IPS-18c (cell line): ENCODE measurements around the gene MBOAT2.
"Not testable (repeated sequence)": the region's sequence is repeated elsewhere in the genome, so short reads cannot be mapped to it uniquely, and the experiment has no call there.

Source experiments
- H3K4me3 ChIP-seq: 2 replicates; pipeline ENCODE4 v1.7.0; 2013; ENCODE audit warnings: low read depth, mild to moderate bottlenecking, low read length, moderate library complexity; ENCODE audit not compliant: insufficient read depth
- H3K9me3 ChIP-seq: one replicate; pipeline ENCODE4 v1.6.1; 2013; ENCODE audit warnings: mild to moderate bottlenecking, low read length, moderate library complexity; ENCODE audit not compliant: control insufficient read depth, insufficient read depth

The MBOAT2 gene

GRCh38 chr2:8935982-8936381 is 67.5 kb downstream of the MBOAT2 start:
- peaks cover 3% of the 10 kb centered on the region for H3K9me3 ChIP-seq
- no peak overlapping the region for H3K4me3 ChIP-seq

GRCh38 chr2:8934338-8934737 is 69.1 kb downstream of the MBOAT2 start:
- no peak overlapping the region for H3K4me3 ChIP-seq

GRCh38 chr2:8932702-8933101 is 70.8 kb downstream of the MBOAT2 start:
- no peak overlapping the region for H3K4me3 ChIP-seq
- peaks cover 3% of the 10 kb centered on the region for H3K9me3 ChIP-seq

More at GRCh38 chr2:8934338-8934737, 69.1 kb downstream of the MBOAT2 start:
- H3K9me3 ChIP-seq: peaks cover 3% of the 10 kb centered on the region

GRCh38 chr2:8930185-8930584 is 73.3 kb downstream of the MBOAT2 start:
- H3K4me3 ChIP-seq, H3K9me3 ChIP-seq: not testable (repeated sequence)

- H3K9me3 ChIP-seq: no peaks in the 10 kb centered on the region
- H3K4me3 ChIP-seq: no peak overlapping the region
These were observed 74.4 kb downstream of the MBOAT2 start for GRCh38 chr2:8929128-8929527.

- no peak overlapping the region for H3K4me3 ChIP-seq
These were observed 75.7 kb downstream of the MBOAT2 start for GRCh38 chr2:8927510-8928455.

GRCh38 chr2:8926356-8926755 is 77.1 kb downstream of the MBOAT2 start:
- Histone ChIP-seq H3K4me3 (no peak overlapping the region), H3K9me3 (no peaks in the 10 kb centered on the region)

More at GRCh38 chr2:8927510-8928455, 75.7 kb downstream of the MBOAT2 start:
- H3K9me3 ChIP-seq: no peaks in the 10 kb centered on the region

GRCh38 chr2:8925411-8925810 is 78.1 kb downstream of the MBOAT2 start:
- H3K4me3 ChIP-seq: no peak overlapping the region

GRCh38 chr2:8923183-8923582 is 80.3 kb downstream of the MBOAT2 start:
- H3K9me3 ChIP-seq: no peaks in the 10 kb centered on the region
- no peak overlapping the region for H3K4me3 ChIP-seq

More at GRCh38 chr2:8925411-8925810, 78.1 kb downstream of the MBOAT2 start:
- no peaks in the 10 kb centered on the region for H3K9me3 ChIP-seq

- Histone ChIP-seq H3K4me3 (no peak overlapping the region), H3K9me3 (no peaks in the 10 kb centered on the region)
These were observed 81.1 kb downstream of the MBOAT2 start for GRCh38 chr2:8922431-8922830.

- Histone ChIP-seq H3K9me3 (no peaks in the 10 kb centered on the region), H3K4me3 (no peak overlapping the region)
These were observed 85.1 kb downstream of the MBOAT2 start for GRCh38 chr2:8918412-8918811.

- Histone ChIP-seq H3K9me3 (peaks cover 4% of the 10 kb centered on the region), H3K4me3 (no peak overlapping the region)
These were observed 87.5 kb downstream of the MBOAT2 start for GRCh38 chr2:8915941-8916340.

GRCh38 chr2:8913767-8914166 is 89.7 kb downstream of the MBOAT2 start:
- H3K9me3 ChIP-seq, H3K4me3 ChIP-seq: not testable (repeated sequence)

- peaks cover 7% of the 10 kb centered on the region for H3K9me3 ChIP-seq
- H3K4me3 ChIP-seq: no peak overlapping the region
These were observed 95.7 kb downstream of the MBOAT2 start for GRCh38 chr2:8907764-8908288.

- not testable (repeated sequence) for H3K4me3 ChIP-seq
These were observed 99.6 kb downstream of the MBOAT2 start for GRCh38 chr2:8903924-8904323.

GRCh38 chr2:8902757-8903156 is 100.7 kb downstream of the MBOAT2 start:
- not testable (repeated sequence) for H3K4me3 ChIP-seq, H3K9me3 ChIP-seq

More at GRCh38 chr2:8903924-8904323, 99.6 kb downstream of the MBOAT2 start:
- H3K9me3 ChIP-seq: not testable (repeated sequence)

GRCh38 chr2:8897206-8897605 is 106.3 kb downstream of the MBOAT2 start:
- H3K4me3 ChIP-seq, H3K9me3 ChIP-seq: not testable (repeated sequence)

GRCh38 chr2:8896671-8897070 is 106.8 kb downstream of the MBOAT2 start:
- H3K9me3 ChIP-seq, H3K4me3 ChIP-seq: not testable (repeated sequence)
